IMR-90 (cell line): ENCODE data around the gene MLYCD. TPM values are rescaled to one million over a fixed set of nuclear protein-coding genes. Genes with fewer than 3 reads are reported as not detected.
A peak's percentile ranks its signal among the peaks of the same experiment; 100 is the strongest.

Experiments
- ATAC-seq: fragments of 200-7000 bp; cut with Tn5 transposase; 2 replicates; pipeline ENCODE4 v1.9.1; 2020; ENCODE audit warnings: low read depth, mild to moderate bottlenecking, moderate library complexity
- BruUV-seq: library from RNA; stranded (reverse); fragments of 400-500 nt; replicated peaks from 2 replicates; lab custom pipeline; 2021; lab: Mats Ljungman, UMichigan
- CTCF ChIA-PET: fragments of 300-600 bp; formaldehyde crosslinking; extraction: SDS; loops from one replicate; lab custom pipeline; 2021; ENCODE audit warnings: antibody characterized with exemption; lab: Yijun Ruan, JAX
- POLR2A ChIA-PET: fragments of 300-600 bp; sonication (Branson Sonifier 250); formaldehyde crosslinking; loops from one replicate; lab custom pipeline; 2022; ENCODE audit warnings: antibody characterized with exemption; ENCODE audit not compliant: unreplicated experiment; lab: Charles Lee
- DNase-seq: peaks from one replicate; pipeline ENCODE4 v3.0.0; 2013
- H2AFZ ChIP-seq: replicated peaks from 2 replicates; pipeline ENCODE3; 2013; ENCODE audit warnings: low read length, mild to moderate bottlenecking; ENCODE audit not compliant: poor library complexity
- H2AK5ac ChIP-seq: 2 replicates; pipeline ENCODE4 v1.6.1; 2013; ENCODE audit warnings: low read depth, low read length, inconsistent platforms
- H2AK9ac ChIP-seq: replicated peaks from 2 replicates; pipeline ENCODE3; 2013; ENCODE audit warnings: mild to moderate bottlenecking, low read depth, low read length, moderate library complexity; ENCODE audit not compliant: poor library complexity
- H2BK120ac ChIP-seq: 2 replicates; pipeline ENCODE4 v1.6.1; 2013; ENCODE audit warnings: low read depth, low read length, inconsistent platforms
- H2BK15ac ChIP-seq: 3 replicates; pipeline ENCODE4 v1.6.1; 2013; ENCODE audit warnings: low read depth, low read length, inconsistent platforms
- H2BK20ac ChIP-seq: 2 replicates; pipeline ENCODE4 v1.6.1; 2013; ENCODE audit warnings: low read depth, mild to moderate bottlenecking, inconsistent platforms, low read length, moderate library complexity
- H2BK5ac ChIP-seq: 2 replicates; pipeline ENCODE4 v1.6.1; 2013; ENCODE audit warnings: mild to moderate bottlenecking, low read depth, low read length, inconsistent platforms; ENCODE audit not compliant: poor library complexity, severe bottlenecking
- H3K14ac ChIP-seq: replicated peaks from 2 replicates; pipeline ENCODE4 v1.6.1; 2013; ENCODE audit warnings: low read depth, low read length, inconsistent platforms
- H3K18ac ChIP-seq: 2 replicates; pipeline ENCODE4 v1.6.1; 2013; ENCODE audit warnings: low read depth, low read length, control low read depth
- H3K23ac ChIP-seq: 2 replicates; pipeline ENCODE4 v1.6.1; 2013; ENCODE audit warnings: low read depth, low read length, inconsistent platforms
- H3K27ac ChIP-seq: 2 replicates; pipeline ENCODE4 v1.5.1; 2013; ENCODE audit warnings: mild to moderate bottlenecking, control low read depth, low read length; ENCODE audit not compliant: insufficient read depth
- H3K27me3 ChIP-seq: 2 replicates; pipeline ENCODE4 v1.6.1; 2013; ENCODE audit warnings: low read length; ENCODE audit not compliant: control insufficient read depth, insufficient read depth
- H3K36me3 ChIP-seq: 2 replicates; pipeline ENCODE4 v1.6.1; 2013; ENCODE audit warnings: low read length, mixed read lengths; ENCODE audit not compliant: control insufficient read depth, insufficient read depth
- H3K4ac ChIP-seq: 2 replicates; pipeline ENCODE4 v1.6.1; 2013; ENCODE audit warnings: low read depth, low read length, inconsistent platforms
- H3K4me1 ChIP-seq: 2 replicates; pipeline ENCODE4 v1.6.1; 2013; ENCODE audit warnings: low read length, mixed read lengths; ENCODE audit not compliant: control insufficient read depth, insufficient read depth
- H3K4me2 ChIP-seq: 2 replicates; pipeline ENCODE4 v1.6.1; 2013; ENCODE audit warnings: low read depth, mild to moderate bottlenecking, control low read depth, low read length, moderate library complexity
- H3K4me3 ChIP-seq: 2 replicates; pipeline ENCODE4 v1.5.1; 2013; ENCODE audit warnings: low read depth, mild to moderate bottlenecking, control low read depth, low read length, moderate library complexity; ENCODE audit not compliant: insufficient read depth
- H3K56ac ChIP-seq: 2 replicates; pipeline ENCODE4 v1.6.1; 2013; ENCODE audit warnings: low read length, inconsistent platforms; ENCODE audit not compliant: insufficient read depth; ENCODE audit errors: extremely low read depth
- H3K79me1 ChIP-seq, 2 experiments: 2 replicates each; pipeline ENCODE4 v1.6.1; 2013; ENCODE audit warnings: low read length in 2 of 2, inconsistent platforms in 1 of 2, low read depth in 1 of 2
- H3K9ac ChIP-seq: 2 replicates; pipeline ENCODE4 v1.6.1; 2013; ENCODE audit warnings: low read depth, low read length, control low read depth
- H3K9me1 ChIP-seq: 2 replicates; pipeline ENCODE4 v1.6.1; 2013; ENCODE audit warnings: low read length, inconsistent platforms; ENCODE audit not compliant: insufficient read depth
- H3K9me3 ChIP-seq: 2 replicates; pipeline ENCODE4 v1.6.1; 2013; ENCODE audit warnings: low read length; ENCODE audit not compliant: control insufficient read depth, insufficient read depth
- H4K20me1 ChIP-seq: 2 replicates; pipeline ENCODE4 v1.6.1; 2013; ENCODE audit warnings: low read length, inconsistent platforms; ENCODE audit not compliant: insufficient read depth
- H4K5ac ChIP-seq: 2 replicates; pipeline ENCODE4 v1.6.1; 2013; ENCODE audit warnings: mild to moderate bottlenecking, low read depth, low read length, control low read depth
- H4K8ac ChIP-seq, 2 experiments: 2 replicates each; pipeline ENCODE4 v1.6.1; 2013; ENCODE audit warnings: low read depth in 2 of 2, low read length in 2 of 2, control low read depth in 1 of 2, inconsistent platforms in 1 of 2
- H4K91ac ChIP-seq: 2 replicates; pipeline ENCODE4 v1.6.1; 2013; ENCODE audit warnings: low read depth, low read length, inconsistent platforms; ENCODE audit not compliant: insufficient read depth
- BHLHE40 ChIP-seq: fragments of 150-350 bp; IDR thresholded peaks from 2 replicates; pipeline ENCODE4 v1.6.1; 2016; ENCODE audit warnings: mild to moderate bottlenecking, low read depth, low read length
- CEBPB ChIP-seq: IDR thresholded peaks from 2 replicates; pipeline ENCODE4 v1.6.1; 2012; ENCODE audit warnings: low read depth, low read length, improper control_type of control experiment
- CHD1 ChIP-seq: IDR thresholded peaks from 2 replicates; pipeline ENCODE4 v1.6.1; 2012; ENCODE audit warnings: low read depth, low read length, improper control_type of control experiment
- ELK1 ChIP-seq: fragments of 150-350 bp; IDR thresholded peaks from 2 replicates; pipeline ENCODE4 v1.6.1; 2016; ENCODE audit warnings: low read depth, mild to moderate bottlenecking, low read length, moderate library complexity, borderline replicate concordance
- FOS ChIP-seq: fragments of 150-350 bp; IDR thresholded peaks from 2 replicates; pipeline ENCODE4 v1.6.1; 2016; ENCODE audit warnings: low read depth, low read length
- MAFK ChIP-seq: IDR thresholded peaks from 2 replicates; pipeline ENCODE4 v1.6.1; 2012; ENCODE audit warnings: low read depth, low read length, improper control_type of control experiment
- MAZ ChIP-seq: IDR thresholded peaks from 2 replicates; pipeline ENCODE4 v1.6.1; 2012; ENCODE audit warnings: low read depth, mild to moderate bottlenecking, low read length, improper control_type of control experiment, moderate library complexity, borderline replicate concordance
- NFE2L2 ChIP-seq: fragments of 150-350 bp; IDR thresholded peaks from 2 replicates; pipeline ENCODE4 v1.6.1; 2016; ENCODE audit warnings: low read depth, mild to moderate bottlenecking, low read length
- POLR2A ChIP-seq: IDR thresholded peaks from 2 replicates; pipeline ENCODE4 v1.6.1; 2012; ENCODE audit warnings: mild to moderate bottlenecking, low read depth, low read length
- RAD21 ChIP-seq: IDR thresholded peaks from 2 replicates; pipeline ENCODE4 v1.6.1; 2012; ENCODE audit warnings: low read length, improper control_type of control experiment
- RCOR1 ChIP-seq: IDR thresholded peaks from 2 replicates; pipeline ENCODE4 v1.6.1; 2012; ENCODE audit warnings: mild to moderate bottlenecking, low read length, improper control_type of control experiment; ENCODE audit not compliant: insufficient replicate concordance
- RFX5 ChIP-seq: IDR thresholded peaks from 2 replicates; pipeline ENCODE4 v1.8.0; 2012; ENCODE audit warnings: low read depth, mild to moderate bottlenecking, low read length, moderate library complexity
- SMC3 ChIP-seq: fragments of 150-350 bp; IDR thresholded peaks from 2 replicates; pipeline ENCODE4 v1.6.1; 2016; ENCODE audit warnings: low read depth, mild to moderate bottlenecking, antibody characterized with exemption, low read length, moderate library complexity
- WGBS, 2 experiments: methylation state at CpG; one replicate each; pipeline versions ENCODE4 v1.1.5 to v1.1.7; 2013; ENCODE audit warnings: missing lambda C conversion rate in 2 of 2; ENCODE audit not compliant: insufficient read length in 1 of 2; ENCODE audit errors: extremely low coverage in 2 of 2; 5-methylcytosine and 5-hydroxymethylcytosine counted together
- dilution Hi-C: fragments of 300-500 bp; cut with HindIII; formaldehyde crosslinking; loops from one replicate; pipeline ENCODE4 v1.14.3; 2018; ENCODE audit warnings: low sequenced_read_pairs; ENCODE audit not compliant: unreplicated experiment
- in situ Hi-C: fragments of 300-500 bp; cut with MboI; formaldehyde crosslinking; loops from 3 replicates; pipeline ENCODE4 v1.14.3; 2019; ENCODE audit warnings: low sequenced_read_pairs, inconsistent platforms, mixed read lengths
- intact Hi-C: fragments of 100-400 bp; cut with micrococcal nuclease; formaldehyde crosslinking; loops from 2 replicates; pipeline ENCODE4 v1.10.0; 2022
- polyA plus RNA-seq, 3 experiments: library from polyadenylated mRNA; depleted of rRNA; stranded (reverse); fragments of >200 nt; gene quantifications; 2 replicates each; pipeline ENCODE4 v1.2.3, GENCODE V29; 2012; ENCODE audit warnings: low replicate concordance in 1 of 3
- total RNA-seq: library from RNA; depleted of rRNA; stranded (reverse); fragments of >200 nt; gene quantifications from 2 replicates; pipeline ENCODE4 v1.2.3, GENCODE V29; 2012

The MLYCD gene
- total and polyA plus RNA-seq, 2 of the 4 experiments (the other 2 are of a cell fraction) = 1.9 to 2.7 TPM

DNA sequence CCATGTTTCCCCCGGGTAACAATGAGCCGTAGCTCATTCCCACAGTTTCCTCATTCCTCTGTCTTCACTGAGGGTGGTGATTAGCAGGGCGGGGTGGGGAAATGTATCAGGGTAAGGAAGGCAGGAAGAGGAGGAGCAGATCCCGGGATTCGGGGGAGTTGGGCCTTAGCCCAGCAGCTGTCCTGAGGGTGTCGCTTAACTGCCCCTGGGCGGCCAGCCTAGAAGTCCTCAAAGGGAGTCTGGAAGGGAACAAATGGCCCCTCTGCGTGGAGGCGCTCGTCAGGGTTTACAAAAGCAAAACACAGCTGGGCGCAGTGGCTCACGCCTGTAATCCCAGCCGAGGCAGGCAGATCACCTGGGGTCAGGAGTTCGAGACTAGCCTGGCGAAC, 14.3 kb downstream of the MLYCD start:
- Histone ChIP-seq H3K79me1 (peaks cover 3 to 8% of the 10 kb centered on the region in 2 experiments; a peak in 1 of 4 replicates), H3K9me3 (no peaks in the 10 kb centered on the region), H3K9ac (no peak overlapping the region), H4K5ac (no peak overlapping the region), H3K4me2 (no peak overlapping the region), H3K56ac (no peak overlapping the region), H2BK120ac (no peak overlapping the region), H2AK9ac (no peak overlapping the region), H3K23ac (no peak overlapping the region), H3K4me3 (no peak overlapping the region), H4K91ac (no peak overlapping the region), H3K14ac (0 out of 2 replicates have a peak overlapping the region, but pooled peaks have one; percentile 51), H4K8ac (no peak overlapping the region; a peak in 1 of 4 replicates), H2BK15ac (no peak overlapping the region), H3K4ac (0 out of 2 replicates have a peak overlapping the region, but pooled peaks have one; percentile 12), H2AK5ac (no peak overlapping the region), H3K9me1 (peaks cover 9% of the 10 kb centered on the region), H3K36me3 (peaks cover 49% of the 10 kb centered on the region), H2AFZ (peak overlapping the region; percentile 72), H2BK20ac (no peak overlapping the region), H4K20me1 (peaks cover 1% of the 10 kb centered on the region), H3K18ac (no peak overlapping the region), H3K4me1 (peaks cover 3% of the 10 kb centered on the region; the same call in 1 of the 2 replicates), H3K27me3 (no peaks in the 10 kb centered on the region), H2BK5ac (no peak overlapping the region), H3K27ac (no peak overlapping the region)
- ChIA-PET CTCF (no interaction called here), POLR2A (no interaction called here)
- in situ Hi-C loops = no loop called here
- no TSS peak for BruUV-seq
- dilution Hi-C loops = no loop called here
- TF ChIP-seq MAZ (no peak), MAFK (no peak), SMC3 (no peak), FOS (no peak), BHLHE40 (no peak), RCOR1 (no peak), CEBPB (no peak), NFE2L2 (no peak), CHD1 (no peak), POLR2A (no peak), RAD21 (no peak), ELK1 (no peak), RFX5 (no peak)
- DNase-seq = no peak
- intact Hi-C loops = no loop called here
- peak; percentile 67 for ATAC-seq
- WGBS, 2 experiments = 29% methylated on average over 10 of the region's 15 CpGs; no CpG with 5 or more reads in 1 of the 2 experiments
